ENCODE results near the gene GRK3. TPM values are rescaled to one million over a fixed set of nuclear protein-coding genes. Genes with fewer than 3 reads are reported as not detected.

Gene GRK3
- total and polyA plus RNA-seq, 2 donors (not counting 3 experiments of a cell fraction or from before 2014, with no cell fraction given): 0.68 to 4.4 TPM

DNA sequence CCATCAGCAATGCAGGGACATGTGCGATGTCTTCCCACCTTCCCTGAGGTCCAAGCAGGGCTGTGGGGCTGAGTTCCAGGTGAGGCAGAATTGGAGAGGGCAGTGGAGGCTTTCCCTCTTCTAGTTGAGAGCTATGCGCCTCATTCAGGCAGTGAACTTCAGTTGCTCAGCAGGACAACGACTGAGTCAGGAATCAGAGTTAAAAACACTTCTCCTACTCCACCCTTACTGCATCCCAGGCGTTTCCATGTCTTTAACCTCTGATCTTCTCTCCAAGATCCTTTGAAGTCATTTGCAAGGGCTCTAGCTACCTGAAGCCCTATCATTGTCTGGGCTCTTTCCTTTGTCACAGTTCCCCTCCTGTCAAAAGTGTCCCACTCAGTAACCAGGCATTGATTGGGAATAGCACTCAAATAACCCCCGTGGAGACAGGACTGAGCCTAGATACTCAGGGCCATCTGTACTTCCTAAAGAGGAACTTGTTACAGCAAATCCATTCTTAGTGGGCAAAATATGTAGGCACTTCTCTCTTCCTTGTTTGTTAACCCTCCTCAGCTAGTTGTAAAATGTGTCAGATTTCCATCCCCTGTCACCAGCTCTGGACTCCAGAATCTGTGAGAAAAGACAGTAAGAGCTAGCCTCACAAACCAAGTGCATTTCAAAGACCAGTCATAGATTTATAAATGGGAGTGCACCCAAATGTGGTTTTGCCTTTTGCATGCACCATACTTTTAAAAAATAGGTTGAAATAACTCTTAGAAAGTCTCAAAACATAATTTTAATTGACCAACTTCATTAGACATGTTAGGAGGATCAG, 105.0 kb downstream of the GRK3 start:
- no peak for DNase-seq (ENCODE audit: low read depth, low spot score)
- H3K79me2 ChIP-seq (ENCODE audit: control insufficient read depth, insufficient read depth, low read length): no peaks in the 10 kb centered on the region
- POLR2A ChIA-PET: no interaction called here
- no peaks in the 10 kb centered on the region for H3K36me3 ChIP-seq (ENCODE audit: control insufficient read depth in 2 of 2, extremely low read depth in 1 of 2, insufficient read depth in 2 of 2, low read length in 2 of 2)
- TF ChIP-seq JUN (IDR thresholded peaks at IDR 0.05; ENCODE audit: borderline replicate concordance, insufficient read depth, insufficient read length, low read depth): no peak
- TF ChIP-seq FOS (IDR thresholded peaks at IDR 0.05; ENCODE audit: borderline replicate concordance, insufficient read depth, low read length): no peak
- TF ChIP-seq, protein P1, sequence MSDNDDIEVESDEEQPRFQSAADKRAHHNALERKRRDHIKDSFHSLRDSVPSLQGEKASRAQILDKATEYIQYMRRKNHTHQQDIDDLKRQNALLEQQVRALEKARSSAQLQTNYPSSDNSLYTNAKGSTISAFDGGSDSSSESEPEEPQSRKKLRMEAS (IDR thresholded peaks at IDR 0.05; ENCODE audit: insufficient read depth, insufficient read length): no peak
- TF ChIP-seq POLR2A (IDR thresholded peaks at IDR 0.05; ENCODE audit: low read depth, low read length): no peak
- TF ChIP-seq EZH2 (IDR thresholded peaks at IDR 0.05; ENCODE audit: borderline replicate concordance, low read depth, low read length, severe bottlenecking): no peak
- TF ChIP-seq GATA2 (IDR thresholded peaks at IDR 0.05; ENCODE audit: insufficient read depth, insufficient read length, low read depth, low read length): no peak
- H3K4me3 ChIP-seq (replicated peaks in 1 of 3; ENCODE audit: insufficient read depth in 1 of 3, low read depth in 1 of 3, low read length in 3 of 3): no peak overlapping the region
- no peak overlapping the region for H3K4me2 ChIP-seq (ENCODE audit: insufficient read depth, low read length)
- intact Hi-C loops (cut with micrococcal nuclease) (no loop called here), dilution Hi-C loops (cut with MboI; ENCODE audit: extremely low pct_ligation_motif_present, low sequenced_read_pairs) (no loop called here)
- H4K20me1 ChIP-seq (replicated peaks; ENCODE audit: control insufficient read depth, extremely low read depth, insufficient read depth, low read length): no peaks in the 10 kb centered on the region
- no peaks in the 10 kb centered on the region for H3K9me3 ChIP-seq (replicated peaks; ENCODE audit: control insufficient read depth, insufficient read depth, low read length)
- no peaks in the 10 kb centered on the region for H3K9me1 ChIP-seq (replicated peaks; ENCODE audit: control insufficient read depth, extremely low read depth, insufficient read depth, low read length)
- no peak overlapping the region for H3K27ac ChIP-seq (ENCODE audit: insufficient read depth, low read depth, low read length)
- no peak for FAIRE-seq
- H3K27me3 ChIP-seq (ENCODE audit: control insufficient read depth in 2 of 2, insufficient read depth in 2 of 2, low read length in 2 of 2): no peaks in the 10 kb centered on the region
- BruUV-seq (replicated peaks): no TSS peak
- H2AFZ ChIP-seq (ENCODE audit: low read depth, low read length): no peak overlapping the region
- H3K9ac ChIP-seq (replicated peaks; ENCODE audit: extremely low read depth, insufficient read depth, low read length): no peak overlapping the region
- H3K4me1 ChIP-seq (ENCODE audit: control insufficient read depth, extremely low read depth, insufficient read depth, low read length): no peaks in the 10 kb centered on the region
- CTCF ChIA-PET: no interaction called here

DNA sequence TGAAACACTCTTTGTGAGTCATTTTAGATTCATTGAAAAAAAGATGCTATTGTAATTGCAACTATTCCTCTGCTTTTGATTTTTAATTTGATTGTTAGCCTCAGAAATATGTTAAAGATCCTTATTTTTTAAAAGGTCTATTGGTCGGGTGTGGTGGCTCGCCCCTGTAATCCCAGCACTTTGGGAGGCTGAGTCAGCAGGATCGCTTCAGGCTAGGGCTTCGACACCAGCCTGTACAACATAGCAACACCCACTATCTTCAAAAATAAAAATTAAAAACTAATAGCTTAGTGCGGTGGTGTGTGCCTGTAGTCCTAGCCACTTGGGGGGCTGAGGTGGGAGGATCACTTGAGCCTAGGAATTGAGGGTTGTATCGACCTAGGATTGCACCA, 105.6 kb downstream of the GRK3 start:
- CTCF ChIA-PET: no interaction called here
- Histone ChIP-seq H3K9ac (replicated peaks; ENCODE audit: extremely low read depth, insufficient read depth, low read length) (no peak overlapping the region), H3K4me1 (ENCODE audit: control insufficient read depth, extremely low read depth, insufficient read depth, low read length) (no peaks in the 10 kb centered on the region), H3K9me3 (replicated peaks; ENCODE audit: control insufficient read depth, insufficient read depth, low read length) (no peaks in the 10 kb centered on the region), H3K27me3 (ENCODE audit: control insufficient read depth in 2 of 2, insufficient read depth in 2 of 2, low read length in 2 of 2) (no peaks in the 10 kb centered on the region), H3K27ac (ENCODE audit: insufficient read depth, low read depth, low read length) (no peak overlapping the region), H3K36me3 (ENCODE audit: control insufficient read depth in 2 of 2, extremely low read depth in 1 of 2, insufficient read depth in 2 of 2, low read length in 2 of 2) (no peaks in the 10 kb centered on the region), H3K79me2 (ENCODE audit: control insufficient read depth, insufficient read depth, low read length) (no peaks in the 10 kb centered on the region), H3K4me2 (ENCODE audit: insufficient read depth, low read length) (no peak overlapping the region), H3K9me1 (replicated peaks; ENCODE audit: control insufficient read depth, extremely low read depth, insufficient read depth, low read length) (no peaks in the 10 kb centered on the region), H2AFZ (ENCODE audit: low read depth, low read length) (no peak overlapping the region), H4K20me1 (replicated peaks; ENCODE audit: control insufficient read depth, extremely low read depth, insufficient read depth, low read length) (no peaks in the 10 kb centered on the region), H3K4me3 (replicated peaks in 1 of 3; ENCODE audit: insufficient read depth in 1 of 3, low read depth in 1 of 3, low read length in 3 of 3) (no peak overlapping the region)
- intact Hi-C loops (cut with micrococcal nuclease): no loop called here
- no peak for DNase-seq (ENCODE audit: low read depth, low spot score)
- TF ChIP-seq FOS (IDR thresholded peaks at IDR 0.05; ENCODE audit: borderline replicate concordance, insufficient read depth, low read length) (no peak), MYC (IDR thresholded peaks at IDR 0.05; ENCODE audit: low read depth, low read length) (no peak), GATA2 (IDR thresholded peaks at IDR 0.05; ENCODE audit: insufficient read depth, insufficient read length, low read depth, low read length) (no peak)
- TF ChIP-seq, protein P1 (IDR thresholded peaks at IDR 0.05; ENCODE audit: insufficient read depth, insufficient read length): no peak
- FAIRE-seq: no peak
- dilution Hi-C loops (cut with MboI; ENCODE audit: extremely low pct_ligation_motif_present, low sequenced_read_pairs): no loop called here
- BruUV-seq (replicated peaks): no TSS peak
- POLR2A ChIA-PET: no interaction called here
